Cardiac septum (tissue), 1 donor: Measurements from ENCODE around the gene ANHX. TPM values are rescaled to one million over a fixed set of nuclear protein-coding genes. Genes with fewer than 3 reads are reported as not detected.
"Not testable (repeated sequence)": the region's sequence is repeated elsewhere in the genome, so short reads cannot be mapped to it uniquely, and the experiment has no call there.

ENCODE experiments used
- DNase-seq: peaks from one replicate; pipeline ENCODE4 v3.0.0-alpha.2; 2020; ENCODE audit warnings: low spot score
- intact Hi-C: fragments of 100-400 bp; cut with DNase I; formaldehyde crosslinking; loops from one replicate; pipeline ENCODE4 v1.14.0; 2022
- long read RNA-seq: library from polyadenylated mRNA; unstranded; transcript quantifications from one replicate; pipeline ENCODE4 v2.0.0, GENCODE V29; 2021
- total RNA-seq: library from RNA; stranded (reverse); fragmentation: NEBNext Ultra II Directional; extraction: Animal tissue kit (Norgen Biotek cat#: 25700); gene quantifications from one replicate; pipeline ENCODE4 v1.2.1, GENCODE V29; 2021
- donor health status: DM: no; HTN: no; CAD: no.

ANHX gene
- total RNA-seq, result not detected
- long read RNA-seq, result 0 reads

DNA sequence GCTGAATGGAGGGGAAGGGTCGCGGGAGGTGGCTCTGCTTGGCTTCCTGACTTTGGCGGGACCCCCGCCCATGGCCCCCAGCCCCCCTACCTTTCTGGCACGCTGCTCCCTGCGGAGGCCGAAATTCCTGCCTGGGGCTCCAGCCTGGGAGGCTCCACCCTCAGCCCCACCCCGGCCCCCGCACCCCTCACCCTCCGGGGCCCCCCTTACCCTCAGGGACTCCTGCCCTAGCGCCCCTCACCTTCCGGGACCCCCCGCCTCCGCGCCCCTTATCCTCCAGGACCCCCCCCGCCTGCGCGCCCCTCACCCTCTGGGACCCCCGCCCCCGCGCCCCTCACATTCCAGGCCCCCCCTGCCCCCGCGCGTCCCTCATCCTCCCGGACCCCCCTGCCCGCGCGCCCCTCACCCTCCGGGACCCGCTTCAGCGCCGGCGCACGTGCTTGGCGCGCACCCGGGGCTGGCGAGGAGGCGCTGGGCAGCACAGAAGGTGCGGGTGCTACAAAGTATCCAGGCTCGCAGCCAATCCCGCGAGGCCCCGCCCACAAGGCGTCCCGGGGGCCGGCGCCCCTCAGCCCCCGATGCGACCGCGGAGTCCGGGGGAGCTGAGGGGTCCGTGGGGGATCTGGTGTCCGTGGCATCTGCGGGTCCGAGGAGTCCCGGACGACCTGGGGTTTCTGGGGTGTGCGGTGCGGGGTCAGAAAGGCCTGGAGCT, at the start of gene ANHX:
Gene ANHX (minus strand): TSS at position 477 of the 712 bp plus-strand sequence. CDS start 1,521 bp downstream, outside the sequence.
- intact Hi-C loops, result no loop called here
- no peak for DNase-seq

DNA sequence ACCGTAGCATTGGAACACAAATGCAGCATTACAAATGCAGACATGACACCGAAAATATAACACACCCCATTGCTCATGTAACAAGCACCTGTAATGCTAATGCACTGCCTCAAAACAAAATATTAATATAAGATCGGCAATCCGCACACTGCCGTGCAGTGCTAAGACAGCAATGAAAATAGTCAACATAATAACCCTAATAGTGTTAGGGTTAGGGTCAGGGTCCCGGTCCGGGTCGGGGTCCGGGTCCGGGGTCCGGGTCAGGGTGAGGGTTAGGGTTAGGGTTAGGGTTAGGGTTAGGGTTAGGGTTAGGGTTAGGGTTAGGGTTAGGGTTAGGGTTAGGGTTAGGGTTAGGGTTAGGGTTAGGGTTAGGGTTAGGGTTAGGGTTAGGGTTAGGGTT, 29.0 kb upstream of the ANHX start:
- intact Hi-C loops, DNase-seq: not testable (repeated sequence)

DNA sequence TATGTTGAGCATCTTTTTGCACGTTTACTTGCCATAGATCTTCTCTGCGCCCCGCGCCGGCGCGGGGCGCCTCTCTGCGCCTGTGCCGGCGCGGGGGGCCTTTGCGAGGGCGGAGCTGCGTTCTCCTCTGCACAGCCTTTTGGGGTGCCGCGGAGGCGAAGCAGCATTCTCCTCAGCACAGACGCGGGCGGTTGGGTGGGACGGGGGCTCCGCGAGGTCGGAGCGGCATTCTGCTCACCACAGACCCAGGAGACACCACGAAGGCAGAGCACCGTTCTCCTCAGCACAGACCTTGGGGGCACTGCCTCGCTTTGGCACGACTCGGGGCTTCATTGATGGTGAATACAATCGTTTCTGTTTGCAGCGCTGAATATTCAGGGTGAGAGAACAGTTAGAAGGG, 28.5 kb upstream of the ANHX start:
- DNase-seq, result no peak
- intact Hi-C loops, result no loop called here

DNA sequence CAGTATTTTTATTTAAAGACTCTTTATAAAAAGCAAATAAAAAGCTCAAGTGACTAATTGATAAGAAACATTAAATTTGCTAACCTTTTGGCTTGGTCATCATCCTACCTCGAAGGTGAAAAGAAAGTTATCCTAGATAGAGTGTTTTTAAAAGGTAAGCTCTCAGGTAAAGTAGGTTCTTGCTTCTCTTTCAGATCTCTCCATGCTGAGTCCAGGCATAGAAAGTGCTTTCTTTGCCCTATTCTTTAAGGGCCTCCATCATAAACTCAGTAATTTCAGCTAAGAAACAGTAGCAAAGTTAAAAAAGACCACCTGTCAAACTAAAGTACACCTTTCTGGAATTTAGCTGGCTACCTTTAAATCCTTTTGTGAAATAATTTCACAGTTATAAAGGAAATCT, 20.6 kb upstream of the ANHX start:
- intact Hi-C loops, result no loop called here
- DNase-seq, result no peak

GRCh38 chr12:133255833-133256232, 20.2 kb upstream of the ANHX start:
- intact Hi-C loops, DNase-seq: not testable (repeated sequence)

GRCh38 chr12:133251732-133252131, 16.1 kb upstream of the ANHX start:
- intact Hi-C loops, result no loop called here
- DNase-seq, result no peak

GRCh38 chr12:133236556-133236955, 879 bp upstream of the ANHX start:
- DNase-seq, result no peak

DNA sequence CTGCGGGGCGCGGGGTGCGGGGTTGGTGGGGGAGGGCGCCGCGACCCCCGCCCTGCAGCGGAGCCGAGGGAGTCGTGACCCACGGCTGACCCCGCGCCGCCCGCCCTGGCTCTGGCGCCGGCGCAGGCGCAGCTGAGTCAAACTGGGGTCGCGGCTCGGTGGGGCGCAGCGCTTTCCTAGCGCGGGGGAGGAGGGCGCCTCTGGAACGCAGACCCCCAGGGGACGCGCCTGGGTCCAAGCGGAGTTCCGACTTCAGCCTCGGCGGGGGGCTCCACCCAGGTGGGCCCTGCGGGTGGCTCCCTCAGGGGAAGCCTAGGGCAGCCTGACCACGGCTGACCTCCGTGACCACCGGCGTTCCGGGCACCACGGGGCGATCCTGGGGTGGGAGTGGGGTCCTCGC, 467 bp upstream of the ANHX start:
- intact Hi-C loops, result no loop called here
- no peak for DNase-seq

More at GRCh38 chr12:133236556-133236955, 879 bp upstream of the ANHX start:
- intact Hi-C loops, result no loop called here

DNA sequence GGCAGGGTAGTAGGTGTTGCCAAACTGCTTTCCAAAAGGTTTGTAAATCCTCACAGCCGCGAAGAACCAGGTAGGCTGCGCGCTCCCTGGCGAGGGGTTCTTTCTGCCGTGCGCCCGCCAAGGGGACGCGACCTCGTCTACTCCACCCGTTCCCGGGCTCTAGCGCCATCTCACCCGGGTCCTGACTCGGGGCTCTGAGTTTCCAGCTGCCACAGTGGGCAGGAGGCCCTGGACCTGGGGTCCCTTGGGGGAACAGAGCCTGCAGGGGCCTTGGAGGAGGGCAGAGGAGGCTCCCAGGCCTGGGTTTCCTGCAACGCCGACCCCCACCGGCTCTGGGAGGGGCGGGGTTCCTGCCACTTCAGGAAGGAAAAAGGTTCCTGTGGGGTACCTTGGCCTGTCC, 706 bp downstream of the ANHX start:
- no peak for DNase-seq
- intact Hi-C loops, result no loop called here

GRCh38 chr12:133233993-133234564, 1.6 kb downstream of the ANHX start:
- no peak for DNase-seq
- intact Hi-C loops, result no loop called here

DNA sequence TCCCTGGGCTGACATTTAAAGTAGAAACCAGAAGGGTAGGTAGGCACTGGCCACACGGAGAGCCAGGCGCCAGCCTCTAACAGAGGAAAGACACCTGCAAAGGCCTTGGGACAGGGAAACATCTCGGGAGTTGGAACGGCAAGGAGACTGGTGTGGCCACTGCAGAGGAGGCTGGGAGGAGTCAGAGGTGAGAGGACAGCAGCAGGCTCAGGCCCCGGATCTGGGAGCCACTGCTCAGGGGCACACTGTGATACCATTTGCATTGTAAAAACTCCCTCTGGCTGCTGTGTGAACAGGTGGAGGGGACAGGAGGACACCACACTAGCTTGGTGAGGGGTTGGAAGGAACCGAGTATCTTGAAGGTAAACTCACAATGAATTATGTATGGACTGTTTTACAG, 2.7 kb downstream of the ANHX start:
- intact Hi-C loops, result no loop called here
- no peak for DNase-seq

DNA sequence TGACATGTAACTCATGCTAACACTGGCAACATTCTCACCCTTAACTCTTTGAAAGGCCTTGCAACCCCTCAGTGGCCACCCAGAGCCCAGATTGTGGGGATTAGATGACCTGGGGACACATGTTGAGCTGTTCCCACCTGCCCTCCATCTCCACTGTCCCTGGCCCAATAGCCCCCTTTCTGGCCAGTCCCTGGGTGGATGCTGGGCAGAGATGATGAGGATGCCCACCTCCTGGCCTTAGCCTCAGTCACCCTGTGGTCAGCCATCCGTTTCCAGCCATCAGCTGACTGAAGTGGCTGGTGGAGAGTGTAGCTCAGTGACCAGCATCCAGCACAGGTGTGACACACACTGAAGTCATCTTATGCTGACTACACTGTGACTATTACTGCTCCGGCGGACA, 4.7 kb downstream of the ANHX start:
- intact Hi-C loops, result no loop called here
- DNase-seq, result no peak

- intact Hi-C loops, result no loop called here
- no peak for DNase-seq
Observed at GRCh38 chr12:133227281-133227852, 8.3 kb downstream of the ANHX start.

- no peak for DNase-seq
- intact Hi-C loops, result no loop called here
Observed at GRCh38 chr12:133226690-133227089, 9.0 kb downstream of the ANHX start.

GRCh38 chr12:133225527-133225926, 10.2 kb downstream of the ANHX start:
- intact Hi-C loops, result no loop called here
- DNase-seq, result no peak

DNA sequence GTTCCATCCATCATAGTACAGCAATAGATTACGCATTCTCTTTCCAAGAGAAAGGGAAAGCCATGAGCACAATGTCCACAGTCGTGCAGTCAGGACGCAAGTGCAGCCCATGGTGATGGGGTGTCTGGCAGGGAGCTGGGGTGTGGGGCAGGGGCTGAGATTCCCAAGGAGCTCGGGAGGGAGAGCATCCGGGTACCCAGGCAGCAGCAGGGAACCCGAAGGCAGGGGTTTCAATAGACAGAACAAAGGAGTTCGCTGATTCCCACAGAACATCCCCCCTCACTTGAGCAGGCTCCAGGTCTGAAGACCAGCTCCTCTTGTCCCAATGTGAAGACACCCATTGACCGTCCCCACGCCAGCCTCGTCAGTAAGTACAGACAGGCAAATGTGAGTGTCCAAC, 13.5 kb downstream of the ANHX start:
- DNase-seq, result no peak
- intact Hi-C loops, result no loop called here

DNA sequence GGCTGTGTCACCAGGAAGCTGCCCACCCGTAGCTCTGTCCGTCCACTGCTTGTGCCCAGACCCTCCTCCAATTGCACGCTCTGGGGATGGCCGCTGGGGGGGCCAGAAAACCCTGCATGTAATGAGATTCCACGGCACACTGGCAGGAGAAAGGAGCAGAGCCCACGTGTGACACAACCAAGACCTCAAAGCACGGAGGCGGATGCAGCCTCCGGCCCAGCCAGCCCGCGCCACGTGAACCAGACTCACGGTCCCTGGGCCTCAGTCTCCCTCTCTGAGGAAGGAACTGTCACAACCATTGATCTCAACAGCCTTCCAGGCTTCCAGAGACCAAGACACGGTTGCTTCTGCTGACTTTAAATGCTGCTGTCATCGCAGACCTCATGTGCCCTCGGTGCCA, 14.4 kb downstream of the ANHX start:
- no peak for DNase-seq
- intact Hi-C loops, result no loop called here

- no peak for DNase-seq
- intact Hi-C loops, result no loop called here
Observed at GRCh38 chr12:133220521-133220920, 15.2 kb downstream of the ANHX start.

DNA sequence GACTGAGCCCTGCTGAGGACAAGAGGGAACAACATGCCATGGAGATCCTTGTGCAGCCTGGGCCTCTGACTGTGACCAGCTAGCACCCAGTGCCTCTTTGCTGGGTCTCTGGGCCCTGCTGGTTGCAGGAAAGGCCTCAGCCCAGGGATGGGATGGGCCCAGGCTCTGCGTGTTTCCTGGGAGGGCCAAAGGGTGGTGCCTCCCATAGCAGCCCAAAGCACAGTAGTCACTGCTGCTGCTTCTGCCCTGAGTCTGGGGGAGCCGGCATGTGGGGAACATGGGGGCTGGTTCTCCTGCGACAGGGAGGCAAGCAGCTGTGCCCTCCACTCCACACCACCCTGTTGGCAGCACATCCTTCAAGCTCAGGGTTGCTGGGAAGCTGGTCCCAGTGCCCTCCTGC, 18.5 kb downstream of the ANHX start:
- DNase-seq, result no peak
- intact Hi-C loops, result no loop called here

- intact Hi-C loops, result no loop called here
- no peak for DNase-seq
Observed at GRCh38 chr12:133215724-133216123, 20.0 kb downstream of the ANHX start.

GRCh38 chr12:133206390-133206789, 29.3 kb downstream of the ANHX start:
- no peak for DNase-seq
- intact Hi-C loops, result no loop called here
